ENCODE data around the gene EGR4. TPM values are rescaled to one million over a fixed set of nuclear protein-coding genes. Genes with fewer than 3 reads are reported as not detected.

The EGR4 gene
- total and polyA plus RNA-seq, 2 of the 4 experiments (the other 2 are of a cell fraction): not detected

- no peak overlapping the region for H2BK120ac ChIP-seq (ENCODE audit: low read depth, low read length)
- no peak overlapping the region for H3K18ac ChIP-seq (ENCODE audit: low read depth, low read length)
- no peak overlapping the region for H2BK5ac ChIP-seq (ENCODE audit: low read depth, low read length, poor library complexity, severe bottlenecking)
- intact Hi-C loops (cut with micrococcal nuclease): no loop called here
- no peaks in the 10 kb centered on the region for H3K4me1 ChIP-seq (ENCODE audit: control insufficient read depth, insufficient read depth, low read length)
- no peak overlapping the region for H3K27ac ChIP-seq (ENCODE audit: insufficient read depth, low read length)
- no peak for TF ChIP-seq SMC3 (IDR thresholded peaks at IDR 0.05; ENCODE audit: low read depth, low read length)
- no peak overlapping the region for H4K91ac ChIP-seq (ENCODE audit: insufficient read depth, low read depth, low read length)
- CTCF ChIA-PET: no interaction called here
- peaks cover 10% of the 10 kb centered on the region; the same call in 1 of the 2 replicates for H4K20me1 ChIP-seq (ENCODE audit: insufficient read depth, low read length)
- H2BK20ac ChIP-seq (ENCODE audit: low read depth, low read length): no peak overlapping the region
- H3K9ac ChIP-seq (ENCODE audit: low read depth, low read length): no peak overlapping the region
- H3K27me3 ChIP-seq (ENCODE audit: control insufficient read depth, insufficient read depth, low read length): peaks cover 25% of the 10 kb centered on the region
- no peaks in the 10 kb centered on the region for H3K79me1 ChIP-seq (ENCODE audit: low read depth in 1 of 2, low read length in 2 of 2)
- no peak overlapping the region for H2AK5ac ChIP-seq (ENCODE audit: low read depth, low read length)
- peaks cover 6% of the 10 kb centered on the region; the same call in 1 of the 2 replicates for H3K9me1 ChIP-seq (ENCODE audit: insufficient read depth, low read length)
- H3K4ac ChIP-seq (ENCODE audit: low read depth, low read length): no peak overlapping the region
- no peak overlapping the region for H3K14ac ChIP-seq (replicated peaks; ENCODE audit: low read depth, low read length)
- no peak overlapping the region for H3K4me2 ChIP-seq (ENCODE audit: low read depth, low read length)
- no peak overlapping the region for H2BK15ac ChIP-seq (ENCODE audit: low read depth, low read length)
- dilution Hi-C loops (cut with HindIII; ENCODE audit: low sequenced_read_pairs, unreplicated experiment): no loop called here
- no TSS peak for BruUV-seq (replicated peaks)
- no peak overlapping the region for H3K56ac ChIP-seq (ENCODE audit: extremely low read depth, insufficient read depth, low read length)
- no peak overlapping the region for H2AK9ac ChIP-seq (replicated peaks; ENCODE audit: low read depth, low read length, poor library complexity)
- peaks cover 3% of the 10 kb centered on the region; the same call in 1 of the 2 replicates for H3K36me3 ChIP-seq (ENCODE audit: control insufficient read depth, insufficient read depth, low read length)
- POLR2A ChIA-PET (ENCODE audit: unreplicated experiment): no interaction called here
- H4K5ac ChIP-seq (ENCODE audit: low read depth, low read length): no peak overlapping the region
- in situ Hi-C loops (cut with MboI; ENCODE audit: low sequenced_read_pairs): no loop called here
- 8% methylated on average over 6 of the region's 22 CpGs; no CpG with 5 or more reads in 1 of the 2 experiments for WGBS, 2 experiments (ENCODE audit: extremely low coverage in 2 of 2, insufficient read length in 1 of 2)
- H3K23ac ChIP-seq (ENCODE audit: low read depth, low read length): no peak overlapping the region
- ATAC-seq (ENCODE audit: low read depth): no peak
- H4K8ac ChIP-seq (ENCODE audit: low read depth in 2 of 2, low read length in 2 of 2): no peak overlapping the region
- no peak for DNase-seq
- H2AFZ ChIP-seq (replicated peaks; ENCODE audit: low read length, poor library complexity): no peak overlapping the region
- H3K4me3 ChIP-seq (ENCODE audit: insufficient read depth, low read depth, low read length): no peak overlapping the region
- H3K9me3 ChIP-seq (ENCODE audit: control insufficient read depth, insufficient read depth, low read length): peaks cover 2% of the 10 kb centered on the region; the same call in 1 of the 2 replicates
Observed at GRCh38 chr2:73269686-73270465, 23.5 kb downstream of the EGR4 start.

Measured in IMR-90 (cell line).